Adrenal gland (tissue), 5 donors: ENCODE data around the gene CMIP.

Experiments
- CTCF ChIP-seq, 6 experiments: fragments of 450-650 bp in 4 of 6; fragments of 200-600 bp in 2 of 6; sonication (generic) in 1 of 6; IDR thresholded peaks; 1 replicate in 5 of 6; 2 replicates in 1 of 6; pipeline versions ENCODE4 v1.5.1 to v1.8.0; 2016 to 2021; ENCODE audit warnings: antibody characterized with exemption in 6 of 6, mild to moderate bottlenecking in 2 of 6, moderate library complexity in 1 of 6
- POLR2A ChIP-seq, 2 donors: fragments of 450-650 bp; IDR thresholded peaks; one replicate each; pipeline ENCODE4 v1.6.1; 2017; ENCODE audit warnings: antibody characterized with exemption in 2 of 2, mild to moderate bottlenecking in 2 of 2, moderate library complexity in 1 of 2
- donor health status: DM: no; HTN: no; CAD: no.

- TF ChIP-seq POLR2A (IDR thresholded peaks at IDR 0.05) (no peak), CTCF (IDR thresholded peaks at IDR 0.05) (no peak)
Observed at GRCh38 chr16:81510016-81510415, 65.4 kb downstream of the CMIP start.
